Measurements from ENCODE around the gene KRTAP9-8.
"Not testable (repeated sequence)": the region's sequence is repeated elsewhere in the genome, so short reads cannot be mapped to it uniquely, and the experiment has no call there.

- not testable (repeated sequence) for TF ChIP-seq POLR2A, CTCF (IDR thresholded peaks at IDR 0.05)
Measured at GRCh38 chr17:41237116-41237515, 683 bp upstream of the KRTAP9-8 start.

Data from body of pancreas (tissue), 4 donors.